GM23248 (cell line): Measurements from ENCODE around the gene SDF2L1. TPM values are rescaled to one million over a fixed set of nuclear protein-coding genes. Genes with fewer than 3 reads are reported as not detected.
"Not testable (repeated sequence)": the region's sequence is repeated elsewhere in the genome, so short reads cannot be mapped to it uniquely, and the experiment has no call there.

Experiments
- DNase-seq: peaks from one replicate; pipeline ENCODE4 v3.0.0-alpha.2; 2015
- H2AFZ ChIP-seq: fragments of 200-600 bp; sonication (generic); 2 replicates; pipeline ENCODE4 v1.6.1; 2016; ENCODE audit warnings: antibody characterized with exemption
- H3F3A ChIP-seq: fragments of 200-600 bp; sonication (generic); 2 replicates; pipeline ENCODE4 v1.6.1; 2016; ENCODE audit warnings: mild to moderate bottlenecking, antibody characterized with exemption, mixed run types; ENCODE audit not compliant: insufficient read depth
- H3K27ac ChIP-seq: fragments of 200-600 bp; sonication (generic); 2 replicates; pipeline ENCODE4 v1.5.1; 2016; ENCODE audit warnings: mild to moderate bottlenecking
- H3K27me3 ChIP-seq: fragments of 200-600 bp; sonication (generic); replicated peaks from 2 replicates; pipeline ENCODE4 v1.6.1; 2016; ENCODE audit warnings: mild to moderate bottlenecking; ENCODE audit not compliant: insufficient read depth
- H3K36me3 ChIP-seq: fragments of 200-600 bp; sonication (generic); 2 replicates; pipeline ENCODE4 v1.6.1; 2016; ENCODE audit warnings: low read depth, mild to moderate bottlenecking
- H3K4me1 ChIP-seq: fragments of 200-600 bp; sonication (generic); 2 replicates; pipeline ENCODE4 v1.6.1; 2016; ENCODE audit warnings: mild to moderate bottlenecking; ENCODE audit not compliant: insufficient read depth
- H3K4me2 ChIP-seq: fragments of 200-600 bp; sonication (generic); one replicate; pipeline ENCODE4 v1.6.1; 2016; ENCODE audit warnings: mild to moderate bottlenecking; ENCODE audit not compliant: unreplicated experiment
- H3K4me3 ChIP-seq: fragments of 200-600 bp; sonication (generic); 2 replicates; pipeline ENCODE4 v1.5.1; 2016; ENCODE audit warnings: mild to moderate bottlenecking
- H3K79me2 ChIP-seq: fragments of 200-600 bp; sonication (generic); 2 replicates; pipeline ENCODE4 v1.6.1; 2016; ENCODE audit warnings: mild to moderate bottlenecking; ENCODE audit not compliant: insufficient read depth
- H3K9ac ChIP-seq: fragments of 200-600 bp; sonication (generic); 2 replicates; pipeline ENCODE4 v1.6.1; 2016; ENCODE audit warnings: mild to moderate bottlenecking
- H3K9me2 ChIP-seq: fragments of 200-600 bp; sonication (generic); 2 replicates; pipeline ENCODE4 v1.6.1; 2016; ENCODE audit warnings: mixed run types, mild to moderate bottlenecking, moderate library complexity; ENCODE audit not compliant: insufficient read depth
- H3K9me3 ChIP-seq: fragments of 200-600 bp; sonication (generic); one replicate; pipeline ENCODE4 v1.6.1; 2017; ENCODE audit warnings: low read depth
- H4K20me1 ChIP-seq: fragments of 200-600 bp; sonication (generic); 2 replicates; pipeline ENCODE4 v1.6.0; 2016; ENCODE audit not compliant: insufficient read depth
- EZH2 ChIP-seq: fragments of 200-600 bp; sonication (generic); IDR thresholded peaks from 2 replicates; pipeline ENCODE4 v1.6.1; 2018; ENCODE audit warnings: antibody characterized with exemption, mild to moderate bottlenecking; ENCODE audit not compliant: insufficient read depth, poor library complexity, severe bottlenecking
- EZH2phosphoT487 ChIP-seq: fragments of 200-600 bp; sonication (generic); IDR thresholded peaks from 2 replicates; pipeline ENCODE4 v1.6.1; 2018; ENCODE audit warnings: antibody characterized with exemption, moderate library complexity, mild to moderate bottlenecking, low read depth; ENCODE audit not compliant: insufficient read depth
- WGBS, 2 experiments: methylation state at CpG; one replicate each; pipeline ENCODE4 v1.1.6; 2015 to 2017; ENCODE audit warnings: low lambda C conversion rate in 2 of 2, low coverage in 1 of 2; ENCODE audit errors: missing lambda C conversion rate in 2 of 2; 5-methylcytosine and 5-hydroxymethylcytosine counted together
- in situ Hi-C: fragments of 300-500 bp; cut with MboI; formaldehyde crosslinking; loops from 2 replicates; pipeline ENCODE4 v1.15.0; 2020
- polyA plus RNA-seq: library from polyadenylated mRNA; unstranded; fragments of >200 nt; fragmentation: Nextera tagmentation; extraction: Ambion mirVana; gene quantifications from 2 replicates; pipeline ENCODE4 v1.2.1, GENCODE V29; 2016
- total RNA-seq: library from RNA; depleted of rRNA; stranded (reverse); fragments of >200 nt; shearing (Covaris generic); gene quantifications from 2 replicates; pipeline ENCODE4 v1.2.3, GENCODE V29; 2014

Gene SDF2L1
- total and polyA plus RNA-seq, 2 experiments from 2014 or later: 33.9 to 37.2 TPM

DNA sequence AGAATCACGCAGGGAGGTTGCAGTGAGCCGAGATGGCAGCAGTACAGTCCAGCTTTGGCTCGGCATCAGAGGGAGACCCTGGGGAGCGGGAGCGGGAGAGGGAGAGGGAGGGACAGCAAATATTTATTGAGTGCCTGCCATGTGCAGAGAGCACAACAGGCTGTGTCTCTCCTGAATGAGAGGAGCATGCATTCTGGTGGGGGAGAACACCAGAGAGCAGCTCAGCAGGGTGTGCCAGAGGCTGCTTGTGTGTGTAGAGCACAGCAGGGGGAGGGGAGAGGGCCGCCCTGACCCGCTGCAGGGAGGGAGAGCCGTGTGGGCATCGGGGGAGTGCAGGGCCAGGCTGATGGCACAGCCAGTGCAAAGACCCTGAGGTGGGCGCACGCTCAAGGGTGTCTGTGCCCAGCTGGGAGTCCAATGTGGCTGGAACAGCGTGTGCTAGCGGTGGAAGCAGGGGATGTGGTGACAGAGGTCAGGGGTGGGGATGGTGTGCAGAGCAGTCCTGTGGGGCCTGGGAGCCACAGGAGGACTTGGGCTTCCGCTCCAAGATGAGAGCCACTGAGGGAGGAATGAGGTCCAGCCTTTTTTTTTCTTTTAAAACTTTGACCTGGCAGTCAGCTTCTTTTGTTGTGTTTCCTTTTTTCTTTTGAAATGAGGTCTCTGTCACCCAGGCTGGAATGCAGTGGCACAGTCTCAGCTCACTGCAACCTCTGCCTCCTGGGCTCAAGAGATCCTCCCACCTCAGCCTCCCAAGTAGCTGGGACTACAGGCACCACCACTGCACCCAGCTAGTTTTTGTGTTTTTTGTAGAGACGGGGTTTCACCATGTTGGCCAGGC, 35.7 kb downstream of the SDF2L1 start:
- Histone ChIP-seq H3K9me2 (no peaks in the 10 kb centered on the region), H2AFZ (no peak overlapping the region), H3K4me1 (no peaks in the 10 kb centered on the region), H3K4me3 (no peak overlapping the region), H3K9me3 (no peaks in the 10 kb centered on the region), H3K4me2 (no peak overlapping the region), H3K27ac (no peak overlapping the region), H3K36me3 (peaks cover 4% of the 10 kb centered on the region; the same call in 1 of the 2 replicates), H3K79me2 (no peaks in the 10 kb centered on the region), H3K27me3 (no peaks in the 10 kb centered on the region), H3F3A (no peaks in the 10 kb centered on the region), H3K9ac (no peak overlapping the region), H4K20me1 (no peaks in the 10 kb centered on the region)
- in situ Hi-C loops: no loop called here
- 83% methylated on average over 11 to 13 of the region's 15 CpGs for WGBS, 2 experiments
- no peak for DNase-seq
- TF ChIP-seq EZH2phosphoT487 (no peak), EZH2 (no peak)

- 94 to 98% methylated on average over 12 of the region's 12 CpGs for WGBS, 2 experiments
- H3K4me3 ChIP-seq, H3K27ac ChIP-seq, in situ Hi-C loops, H3F3A ChIP-seq, H3K9me3 ChIP-seq, H2AFZ ChIP-seq, H3K4me2 ChIP-seq, DNase-seq, H3K9ac ChIP-seq, H3K36me3 ChIP-seq, H3K9me2 ChIP-seq, H4K20me1 ChIP-seq, H3K27me3 ChIP-seq, H3K79me2 ChIP-seq, H3K4me1 ChIP-seq: not testable (repeated sequence)
These were observed 36.7 kb downstream of the SDF2L1 start for GRCh38 chr22:21678842-21679241.

GRCh38 chr22:21679383-21679782, 37.3 kb downstream of the SDF2L1 start:
- no peak for DNase-seq
- Histone ChIP-seq H3K36me3 (peaks cover 4% of the 10 kb centered on the region; the same call in 1 of the 2 replicates), H3K4me2 (no peak overlapping the region), H3F3A (no peaks in the 10 kb centered on the region), H4K20me1 (no peaks in the 10 kb centered on the region), H3K9me2 (no peaks in the 10 kb centered on the region), H3K27me3 (no peaks in the 10 kb centered on the region), H2AFZ (no peak overlapping the region), H3K9ac (no peak overlapping the region), H3K9me3 (no peaks in the 10 kb centered on the region), H3K4me3 (no peak overlapping the region), H3K4me1 (no peaks in the 10 kb centered on the region), H3K79me2 (no peaks in the 10 kb centered on the region), H3K27ac (no peak overlapping the region)
- TF ChIP-seq EZH2 (no peak), EZH2phosphoT487 (no peak)
- WGBS, 2 experiments: 74 to 75% methylated on average over 4 of the region's 4 CpGs
- in situ Hi-C loops: no loop called here

- 91 to 92% methylated on average over 21 of the region's 21 CpGs for WGBS, 2 experiments
- no peaks in the 10 kb centered on the region for H3F3A ChIP-seq
These were observed 38.9 kb downstream of the SDF2L1 start for GRCh38 chr22:21680830-21681565.

More at GRCh38 chr22:21680830-21681565, 38.9 kb downstream of the SDF2L1 start:
- H2AFZ ChIP-seq: no peak overlapping the region
- H3K9me2 ChIP-seq: no peaks in the 10 kb centered on the region
- H4K20me1 ChIP-seq: no peaks in the 10 kb centered on the region
- in situ Hi-C loops: no loop called here
- H3K9ac ChIP-seq: no peak overlapping the region
- H3K4me1 ChIP-seq: no peaks in the 10 kb centered on the region
- TF ChIP-seq EZH2 (no peak), EZH2phosphoT487 (no peak)
- H3K9me3 ChIP-seq: no peaks in the 10 kb centered on the region
- DNase-seq: no peak
- no peak overlapping the region for H3K4me3 ChIP-seq
- H3K36me3 ChIP-seq: no peaks in the 10 kb centered on the region
- no peak overlapping the region for H3K27ac ChIP-seq
- H3K79me2 ChIP-seq: no peaks in the 10 kb centered on the region
- H3K27me3 ChIP-seq: no peaks in the 10 kb centered on the region
- H3K4me2 ChIP-seq: no peak overlapping the region
